Measurements from ENCODE around the gene TAS2R30. TPM values are rescaled to one million over a fixed set of nuclear protein-coding genes. Genes with fewer than 3 reads are reported as not detected.
A peak's percentile ranks its signal among the peaks of the same experiment; 100 is the strongest.
"Not testable (repeated sequence)": the region's sequence is repeated elsewhere in the genome, so short reads cannot be mapped to it uniquely, and the experiment has no call there.

Gene TAS2R30
- total RNA-seq, 2 donors from 2014 or later = 2.3 to 2.8 TPM

DNA sequence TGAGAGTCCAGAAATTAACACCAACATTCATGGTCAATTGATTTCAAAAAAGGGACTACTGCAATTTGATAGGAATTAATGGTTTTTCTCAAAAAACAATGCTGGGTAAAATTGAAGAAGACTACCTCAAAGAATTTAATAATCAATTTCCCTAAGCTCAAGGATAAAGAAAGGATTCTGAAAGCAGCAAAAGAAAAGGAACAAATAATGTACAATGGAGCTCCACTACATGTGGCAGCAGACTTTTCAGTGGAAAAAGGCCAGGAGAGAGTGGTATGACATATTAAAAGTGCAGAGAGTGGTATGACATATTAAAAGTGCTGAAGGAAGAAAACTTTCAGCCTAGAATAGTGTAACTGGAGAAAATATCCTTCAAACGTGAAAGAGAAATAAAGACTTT lies 26.7 kb downstream of the TAS2R30 start:
- no peak overlapping the region for H3K4me3 Mint-ChIP-seq
- peaks cover 44 to 52% of the 10 kb centered on the region in 2 donors for H3K36me3 Mint-ChIP-seq (ENCODE audit: insufficient read depth in 2 of 2)
- H3K4me1 Mint-ChIP-seq (ENCODE audit: low read depth) = peaks cover 16% of the 10 kb centered on the region
- no peaks in the 10 kb centered on the region for H3K27me3 Mint-ChIP-seq (ENCODE audit: low read depth)
- H3K9me3 Mint-ChIP-seq = peaks cover 14 to 16% of the 10 kb centered on the region in 2 donors
- DNase-seq (no peak), ATAC-seq (replicated peaks in 1 of 2) (no peak)
- H3K27ac Mint-ChIP-seq = peak overlapping the region; percentile 20

DNA sequence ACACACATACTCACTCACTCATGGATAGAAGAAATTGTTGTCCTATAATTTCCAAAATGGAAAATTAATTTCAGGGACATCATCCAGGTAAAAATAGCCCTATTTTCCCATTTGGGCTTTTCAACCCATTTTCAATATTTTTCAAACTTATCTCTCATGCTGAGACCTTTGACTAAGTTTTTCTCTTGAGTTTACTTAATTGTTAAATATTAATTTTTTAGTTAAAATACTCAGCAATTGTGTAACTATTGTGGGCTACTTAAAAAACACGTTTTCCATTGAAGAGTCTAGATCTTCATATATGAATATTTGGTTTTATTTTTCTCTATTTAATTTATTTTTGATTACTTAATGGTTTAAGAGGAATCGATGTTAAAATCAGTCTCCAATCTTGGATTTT lies 28.2 kb downstream of the TAS2R30 start:
- no peaks in the 10 kb centered on the region for H3K27me3 Mint-ChIP-seq (ENCODE audit: low read depth)
- peaks cover 13% of the 10 kb centered on the region for H3K4me1 Mint-ChIP-seq (ENCODE audit: low read depth)
- H3K4me3 Mint-ChIP-seq = no peak overlapping the region
- H3K36me3 Mint-ChIP-seq (ENCODE audit: insufficient read depth in 2 of 2) = peaks cover 34 to 46% of the 10 kb centered on the region in 2 donors
- H3K9me3 Mint-ChIP-seq = peaks cover 8 to 10% of the 10 kb centered on the region in 2 donors
- DNase-seq = no peak
- H3K27ac Mint-ChIP-seq = no peak overlapping the region
- ATAC-seq (replicated peaks in 1 of 2) = no peak

DNA sequence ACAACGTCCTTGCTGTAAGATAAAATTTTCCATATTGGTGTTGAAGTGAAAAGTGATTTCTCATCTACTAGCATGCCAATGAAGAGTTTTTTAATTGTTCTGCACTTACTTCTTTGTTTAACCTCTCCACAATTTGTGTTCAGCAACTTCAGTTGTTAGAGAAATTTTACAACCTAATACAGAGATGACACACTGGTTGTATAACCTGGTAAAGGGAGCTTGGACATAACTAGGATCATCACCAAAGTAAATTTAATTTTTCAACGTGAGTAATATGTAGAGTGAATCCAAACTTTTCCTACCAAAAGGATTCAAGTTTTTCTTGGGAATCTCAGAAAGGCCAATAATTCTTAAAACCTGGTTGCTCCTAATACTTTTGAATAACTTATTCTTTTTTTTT lies 28.9 kb downstream of the TAS2R30 start:
- DNase-seq = no peak
- peaks cover 9% of the 10 kb centered on the region for H3K4me1 Mint-ChIP-seq (ENCODE audit: low read depth)
- no peak overlapping the region for H3K27ac Mint-ChIP-seq
- H3K4me3 Mint-ChIP-seq = no peak overlapping the region
- H3K9me3 Mint-ChIP-seq = peaks cover 3 to 7% of the 10 kb centered on the region in 2 donors
- peaks cover 28 to 38% of the 10 kb centered on the region in 2 donors for H3K36me3 Mint-ChIP-seq (ENCODE audit: insufficient read depth in 2 of 2)
- no peak for ATAC-seq (replicated peaks in 1 of 2)
- no peaks in the 10 kb centered on the region for H3K27me3 Mint-ChIP-seq (ENCODE audit: low read depth)

DNA sequence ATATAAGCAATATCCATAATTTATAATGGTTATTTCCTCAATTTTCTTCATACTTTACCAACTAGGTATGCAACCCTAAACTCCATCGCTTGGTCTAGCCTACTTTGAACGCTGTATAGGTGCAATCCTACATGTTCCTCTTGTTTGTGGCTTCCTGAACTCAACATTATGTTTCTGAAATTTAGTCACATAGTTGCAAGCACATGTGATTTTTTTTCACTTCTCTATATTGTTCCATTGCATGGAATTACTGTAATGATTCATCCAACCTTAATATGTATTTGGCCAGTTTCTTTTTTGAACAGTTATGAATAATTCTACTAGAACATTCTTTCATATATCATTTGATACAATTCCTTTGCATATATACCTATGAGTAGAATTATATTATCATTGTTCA lies 39.5 kb downstream of the TAS2R30 start:
- H3K9me3 Mint-ChIP-seq; H3K27ac Mint-ChIP-seq; H3K27me3 Mint-ChIP-seq (ENCODE audit: low read depth); H3K4me1 Mint-ChIP-seq (ENCODE audit: low read depth); DNase-seq; H3K4me3 Mint-ChIP-seq: not testable (repeated sequence)
- peak; percentile 40 to 86 for ATAC-seq (replicated peaks in 1 of 2)
- H3K36me3 Mint-ChIP-seq (ENCODE audit: insufficient read depth in 2 of 2) = peaks cover 7 to 15% of the 10 kb centered on the region in 2 donors

DNA sequence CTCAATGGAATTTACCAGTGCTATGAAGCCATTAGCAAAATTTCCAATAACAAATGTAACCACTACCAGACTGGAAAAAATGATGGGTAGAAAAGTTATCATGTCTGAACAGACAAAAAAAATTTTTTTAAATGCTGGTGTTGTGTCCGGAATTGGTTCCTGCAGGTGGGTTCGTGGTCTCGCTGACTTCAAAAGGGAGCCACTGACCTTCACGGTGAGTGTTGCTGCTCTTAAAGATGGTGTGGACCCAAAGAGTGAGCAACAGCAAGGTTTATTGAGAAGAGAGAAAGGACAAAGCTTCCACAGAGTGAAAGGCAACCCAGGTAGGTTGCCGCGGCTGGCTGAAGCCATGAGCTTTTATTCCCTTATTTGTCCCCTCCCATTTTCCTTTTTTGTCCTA lies 42.3 kb downstream of the TAS2R30 start, which contains the start of gene TAS2R43:
TAS2R43 (minus strand) TSS at position 186 of the 400 bp plus-strand sequence; CDS start at position 102, 84 bp downstream.
- Mint-ChIP-seq H3K9me3 (no peaks in the 10 kb centered on the region), H3K27me3 (ENCODE audit: low read depth) (no peaks in the 10 kb centered on the region), H3K4me1 (ENCODE audit: low read depth) (no peaks in the 10 kb centered on the region), H3K4me3 (no peak within 1 kb of the TSS), H3K36me3 (ENCODE audit: insufficient read depth in 2 of 2) (peaks cover 2 to 8% of the 10 kb centered on the region in 2 donors), H3K27ac (no peak within 1 kb of the TSS)
- no peak for DNase-seq
- no peak for ATAC-seq (replicated peaks in 1 of 2)

DNA sequence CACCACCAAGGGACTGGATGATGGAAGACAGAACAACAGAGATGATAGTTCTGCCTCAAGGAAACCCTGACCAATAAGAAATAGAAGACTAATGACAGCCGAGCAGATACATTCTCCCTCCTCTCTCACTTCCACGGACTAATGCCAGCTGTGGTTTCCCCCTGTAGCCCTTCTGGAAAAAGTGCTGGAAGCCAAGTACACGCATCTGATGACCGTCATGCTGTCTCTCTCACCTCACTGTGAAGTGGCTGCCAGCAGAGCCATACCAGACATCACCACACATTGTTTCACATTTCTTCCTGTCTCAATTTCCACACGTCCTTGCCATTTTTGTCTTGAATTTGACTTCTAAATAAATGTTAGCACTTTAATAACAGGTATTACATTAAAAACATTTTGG lies 45.2 kb downstream of the TAS2R30 start:
- H3K27me3 Mint-ChIP-seq (ENCODE audit: low read depth) = no peaks in the 10 kb centered on the region
- peaks cover 6 to 8% of the 10 kb centered on the region in 2 donors for H3K36me3 Mint-ChIP-seq (ENCODE audit: insufficient read depth in 2 of 2)
- no peak for ATAC-seq (replicated peaks in 1 of 2)
- DNase-seq = no peak
- no peak overlapping the region for H3K27ac Mint-ChIP-seq
- no peak overlapping the region for H3K4me3 Mint-ChIP-seq
- no peaks in the 10 kb centered on the region for H3K4me1 Mint-ChIP-seq (ENCODE audit: low read depth)
- no peaks in the 10 kb centered on the region for H3K9me3 Mint-ChIP-seq

DNA sequence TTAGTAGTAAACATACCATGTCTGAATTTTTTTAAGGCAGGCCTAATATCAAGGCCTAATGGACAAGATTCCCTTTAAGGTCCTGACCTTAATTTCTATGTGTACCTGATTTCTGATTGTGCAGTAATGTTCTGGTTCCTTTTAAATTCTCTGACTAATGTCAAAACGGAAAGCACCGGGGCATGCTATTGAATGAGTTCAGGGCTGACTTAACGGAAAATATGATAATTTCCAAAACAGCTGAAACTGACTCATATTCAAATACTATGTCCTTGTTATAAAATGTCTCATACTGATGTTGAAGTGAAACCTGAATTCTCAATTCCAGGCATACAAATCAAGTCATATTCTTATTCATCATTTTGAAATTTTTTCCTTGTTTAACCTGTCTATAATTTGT lies 49.0 kb downstream of the TAS2R30 start:
- Mint-ChIP-seq H3K4me3 (peak overlapping the region in 1 of 2 donors; percentile 66), H3K9me3 (peaks cover 8 to 9% of the 10 kb centered on the region in 2 donors), H3K27ac (peak overlapping the region; percentile 86), H3K4me1 (ENCODE audit: low read depth) (no peaks in the 10 kb centered on the region), H3K36me3 (ENCODE audit: insufficient read depth in 2 of 2) (peaks cover 16 to 18% of the 10 kb centered on the region in 2 donors), H3K27me3 (ENCODE audit: low read depth) (no peaks in the 10 kb centered on the region)
- DNase-seq (peak; percentile 11 to 51), ATAC-seq (replicated peaks in 1 of 2) (peak; percentile 75 to 97)

Other genes starting within 250 kb of the TAS2R30 start
- under 1 TPM; 0.53 TPM for gene TAS2R13, start 225.1 kb downstream of the TAS2R30 start, total RNA-seq
- not detected for gene PRH2, start 205.4 kb downstream of the TAS2R30 start, total RNA-seq
- gene TAS2R14, start 195.4 kb downstream of the TAS2R30 start, total RNA-seq = 1 to 10 TPM; 1.2 to 1.9 TPM
- gene TAS2R50, start 147.7 kb downstream of the TAS2R30 start, total RNA-seq = 1 to 10 TPM in 1 of 2 donors, under 1 TPM in 1; 0.90 to 1.2 TPM
- gene TAS2R20, start 136.3 kb downstream of the TAS2R30 start, total RNA-seq = 1 to 10 TPM; 1.3 to 2.1 TPM
- 1 to 10 TPM; 2.1 to 3.5 TPM for gene TAS2R19, start 112.0 kb downstream of the TAS2R30 start, total RNA-seq
- gene TAS2R31, start 103.2 kb downstream of the TAS2R30 start, total RNA-seq = 1 to 10 TPM; 1.9 to 2.9 TPM
- gene TAS2R46, start 72.3 kb downstream of the TAS2R30 start, total RNA-seq = under 1 TPM; 0.72 TPM
- gene TAS2R43, start 42.3 kb downstream of the TAS2R30 start, total RNA-seq = under 1 TPM; 0.48 to 0.97 TPM
- 10 to 100 TPM; 10.1 to 10.9 TPM for gene SMIM10L1, start 36.5 kb upstream of the TAS2R30 start, total RNA-seq
- gene TAS2R42, start 52.3 kb upstream of the TAS2R30 start, total RNA-seq = not detected
- gene PRB3, start 135.1 kb upstream of the TAS2R30 start, total RNA-seq = not detected
- gene PRB4, start 175.8 kb upstream of the TAS2R30 start, total RNA-seq = not detected